GM23338 (cell line): Measurements from ENCODE around the gene SHISA9. TPM values are rescaled to one million over a fixed set of nuclear protein-coding genes. Genes with fewer than 3 reads are reported as not detected.

ENCODE experiments used
- ATAC-seq: fragments of 200-7000 bp; cut with Tn5 transposase; 3 replicates; pipeline ENCODE4 v1.9.1; 2020
- DNase-seq: peaks from one replicate; pipeline ENCODE4 v3.0.0-alpha.2; 2015; ENCODE audit warnings: low spot score
- H2AFZ ChIP-seq: fragments of 200-600 bp; sonication (generic); 2 replicates; pipeline ENCODE4 v1.8.0; 2016; ENCODE audit warnings: antibody characterized with exemption, mild to moderate bottlenecking, moderate library complexity
- H3F3A ChIP-seq: fragments of 200-600 bp; sonication (generic); replicated peaks from 2 replicates; pipeline ENCODE4 v1.8.0; 2017; ENCODE audit warnings: antibody characterized with exemption, mixed run types, low read depth
- H3K27ac ChIP-seq: fragments of 200-600 bp; sonication (generic); 2 replicates; pipeline ENCODE4 v1.6.1; 2016; ENCODE audit warnings: low read depth
- H3K27me3 ChIP-seq: fragments of 200-600 bp; sonication (generic); 2 replicates; pipeline ENCODE4 v1.8.0; 2016; ENCODE audit warnings: mild to moderate bottlenecking, mixed run types, moderate library complexity; ENCODE audit not compliant: insufficient read depth
- H3K36me3 ChIP-seq: fragments of 200-600 bp; sonication (generic); 2 replicates; pipeline ENCODE4 v1.8.0; 2016; ENCODE audit warnings: mild to moderate bottlenecking; ENCODE audit not compliant: insufficient read depth
- H3K4me1 ChIP-seq: fragments of 200-600 bp; sonication (generic); 2 replicates; pipeline ENCODE4 v1.8.0; 2016; ENCODE audit warnings: mild to moderate bottlenecking, moderate library complexity; ENCODE audit not compliant: insufficient read depth
- H3K4me2 ChIP-seq: fragments of 200-600 bp; sonication (generic); 2 replicates; pipeline ENCODE4 v1.7.1; 2017; ENCODE audit warnings: mixed run types
- H3K4me3 ChIP-seq: fragments of 200-600 bp; sonication (generic); 2 replicates; pipeline ENCODE4 v1.6.1; 2016; ENCODE audit warnings: mixed run types
- H3K79me2 ChIP-seq: fragments of 200-600 bp; sonication (generic); replicated peaks from 2 replicates; pipeline ENCODE4 v1.8.0; 2017; ENCODE audit warnings: mild to moderate bottlenecking; ENCODE audit not compliant: insufficient read depth
- H3K9me2 ChIP-seq: fragments of 200-600 bp; sonication (generic); 2 replicates; pipeline ENCODE4 v1.8.0; 2017; ENCODE audit not compliant: insufficient read depth
- H4K20me1 ChIP-seq: fragments of 200-600 bp; sonication (generic); replicated peaks from 2 replicates; pipeline ENCODE4 v1.8.0; 2017; ENCODE audit warnings: mild to moderate bottlenecking; ENCODE audit not compliant: insufficient read depth
- H3K27ac Mint-ChIP-seq: 2 replicates; pipeline ENCODE4 v1.8.0; 2020; ENCODE audit warnings: inconsistent platforms, mild to moderate bottlenecking, moderate library complexity, mixed read lengths
- H3K27me3 Mint-ChIP-seq: 3 replicates; pipeline ENCODE4 v1.8.0; 2022; ENCODE audit warnings: low read depth, mild to moderate bottlenecking, moderate library complexity, mixed read lengths, inconsistent platforms; ENCODE audit not compliant: insufficient read depth, poor library complexity
- H3K36me3 Mint-ChIP-seq: 3 replicates; pipeline ENCODE4 v1.8.0; 2021; ENCODE audit warnings: low read depth, mild to moderate bottlenecking, inconsistent platforms, moderate library complexity, mixed read lengths
- H3K4me1 Mint-ChIP-seq: 3 replicates; pipeline ENCODE4 v1.8.0; 2020; ENCODE audit warnings: mild to moderate bottlenecking, inconsistent platforms, mixed read lengths
- H3K4me3 Mint-ChIP-seq: 3 replicates; pipeline ENCODE4 v1.8.0; 2021; ENCODE audit warnings: moderate library complexity, mild to moderate bottlenecking, inconsistent platforms, mixed read lengths
- H3K9me3 Mint-ChIP-seq: 3 replicates; pipeline ENCODE4 v1.8.0; 2020; ENCODE audit warnings: moderate library complexity, mild to moderate bottlenecking, inconsistent platforms, mixed read lengths
- EZH2phosphoT487 ChIP-seq: fragments of 200-600 bp; sonication (generic); IDR thresholded peaks from one replicate; pipeline ENCODE4 v1.8.1; 2018; ENCODE audit warnings: antibody characterized with exemption; ENCODE audit not compliant: unreplicated experiment
- JUNB ChIP-seq: IDR thresholded peaks from one replicate; pipeline ENCODE4 v1.6.1; 2016; ENCODE audit warnings: antibody characterized with exemption; ENCODE audit not compliant: unreplicated experiment
- POLR2AphosphoS5 ChIP-seq: IDR thresholded peaks from 2 replicates; pipeline ENCODE4 v1.6.1; 2016; ENCODE audit warnings: antibody characterized with exemption, low read depth
- ZNF114 ChIP-seq: fragments of 250-450 bp; sonication (Bioruptor Pico); IDR thresholded peaks from 2 replicates; pipeline ENCODE4 v1.5.0; 2020; ENCODE audit warnings: mild to moderate bottlenecking, moderate library complexity
- ZNF331 ChIP-seq: fragments of 250-450 bp; sonication (Bioruptor Pico); IDR thresholded peaks from 2 replicates; pipeline ENCODE4 v1.5.0; 2020; ENCODE audit warnings: low read depth, mild to moderate bottlenecking, moderate library complexity
- polyA plus RNA-seq: library from polyadenylated mRNA; unstranded; fragments of >200 nt; fragmentation: Nextera tagmentation; extraction: Ambion mirVana; gene quantifications from 2 replicates; pipeline ENCODE4 v1.2.1, GENCODE V29; 2016
- total RNA-seq: library from RNA; depleted of rRNA; stranded (reverse); fragments of >200 nt; shearing (Covaris generic); gene quantifications from 2 replicates; pipeline ENCODE4 v1.2.3, GENCODE V29; 2014
- TF ChIP-seq, protein P1 (sequence below), 2 experiments: fragments of 200-600 bp in 1 of 2; sonication (generic) in 1 of 2; conservative IDR thresholded peaks; 2 replicates each; pipeline versions ENCODE4 v1.5.1 to v1.6.1; 2016 to 2017; ENCODE audit warnings: antibody characterized with exemption in 2 of 2, low read depth in 2 of 2, mild to moderate bottlenecking in 2 of 2, moderate library complexity in 1 of 2
- TF ChIP-seq, protein P2 (sequence below): IDR thresholded peaks from 2 replicates; pipeline ENCODE4 v1.6.1; 2016; ENCODE audit warnings: antibody characterized with exemption
- TF ChIP-seq, protein P3 (sequence below): IDR thresholded peaks from one replicate; pipeline ENCODE4 v1.6.1; 2018; ENCODE audit warnings: antibody characterized with exemption; ENCODE audit not compliant: unreplicated experiment

Gene SHISA9
- total and polyA plus RNA-seq, 2 experiments from 2014 or later: 10.4 to 45.6 TPM

DNA sequence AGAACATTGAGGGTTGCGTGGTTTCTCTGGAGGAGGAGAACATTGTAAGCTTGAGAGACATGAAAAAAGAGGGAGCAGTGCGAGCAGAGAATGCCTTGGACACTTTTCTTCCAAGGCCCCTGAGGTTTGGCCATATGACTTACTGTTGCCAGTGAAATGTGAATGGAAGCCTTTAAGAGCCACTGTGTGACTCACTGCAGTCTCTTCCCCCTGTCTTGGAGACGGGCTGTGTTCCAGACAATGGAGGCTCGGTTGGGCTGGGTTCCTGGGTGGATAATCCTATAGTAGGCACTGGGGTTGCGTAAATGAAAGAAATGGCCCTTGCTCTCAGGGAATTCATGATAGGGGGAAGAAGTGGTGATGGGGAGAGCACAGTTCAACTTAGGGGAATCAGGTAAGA is 75.5 kb downstream of the SHISA9 start:
- Histone ChIP-seq H3F3A (no peaks in the 10 kb centered on the region), H3K4me2 (no peak overlapping the region), H3K4me3 (no peak overlapping the region), H3K9me2 (peaks cover 9% of the 10 kb centered on the region), H3K27me3 (no peaks in the 10 kb centered on the region), H3K36me3 (no peaks in the 10 kb centered on the region), H4K20me1 (peaks cover 6% of the 10 kb centered on the region; the same call in 1 of the 2 replicates), H3K27ac (no peak overlapping the region), H2AFZ (no peak overlapping the region), H3K79me2 (peaks cover 62% of the 10 kb centered on the region), H3K4me1 (peaks cover 9% of the 10 kb centered on the region)
- Mint-ChIP-seq H3K27me3 (peaks cover 6% of the 10 kb centered on the region), H3K36me3 (peaks cover 22% of the 10 kb centered on the region), H3K4me3 (no peak overlapping the region), H3K9me3 (peaks cover 14% of the 10 kb centered on the region), H3K27ac (no peak overlapping the region), H3K4me1 (peaks cover 21% of the 10 kb centered on the region)
- TF ChIP-seq, protein P1, sequence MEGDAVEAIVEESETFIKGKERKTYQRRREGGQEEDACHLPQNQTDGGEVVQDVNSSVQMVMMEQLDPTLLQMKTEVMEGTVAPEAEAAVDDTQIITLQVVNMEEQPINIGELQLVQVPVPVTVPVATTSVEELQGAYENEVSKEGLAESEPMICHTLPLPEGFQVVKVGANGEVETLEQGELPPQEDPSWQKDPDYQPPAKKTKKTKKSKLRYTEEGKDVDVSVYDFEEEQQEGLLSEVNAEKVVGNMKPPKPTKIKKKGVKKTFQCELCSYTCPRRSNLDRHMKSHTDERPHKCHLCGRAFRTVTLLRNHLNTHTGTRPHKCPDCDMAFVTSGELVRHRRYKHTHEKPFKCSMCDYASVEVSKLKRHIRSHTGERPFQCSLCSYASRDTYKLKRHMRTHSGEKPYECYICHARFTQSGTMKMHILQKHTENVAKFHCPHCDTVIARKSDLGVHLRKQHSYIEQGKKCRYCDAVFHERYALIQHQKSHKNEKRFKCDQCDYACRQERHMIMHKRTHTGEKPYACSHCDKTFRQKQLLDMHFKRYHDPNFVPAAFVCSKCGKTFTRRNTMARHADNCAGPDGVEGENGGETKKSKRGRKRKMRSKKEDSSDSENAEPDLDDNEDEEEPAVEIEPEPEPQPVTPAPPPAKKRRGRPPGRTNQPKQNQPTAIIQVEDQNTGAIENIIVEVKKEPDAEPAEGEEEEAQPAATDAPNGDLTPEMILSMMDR (conservative IDR thresholded peaks at IDR 0.05; ENCODE audit: low read depth in 2 of 2): no peak
- no peak for TF ChIP-seq EZH2phosphoT487
- TF ChIP-seq ZNF114 (CRISPR knock-in tag): no peak
- TF ChIP-seq, protein P2, sequence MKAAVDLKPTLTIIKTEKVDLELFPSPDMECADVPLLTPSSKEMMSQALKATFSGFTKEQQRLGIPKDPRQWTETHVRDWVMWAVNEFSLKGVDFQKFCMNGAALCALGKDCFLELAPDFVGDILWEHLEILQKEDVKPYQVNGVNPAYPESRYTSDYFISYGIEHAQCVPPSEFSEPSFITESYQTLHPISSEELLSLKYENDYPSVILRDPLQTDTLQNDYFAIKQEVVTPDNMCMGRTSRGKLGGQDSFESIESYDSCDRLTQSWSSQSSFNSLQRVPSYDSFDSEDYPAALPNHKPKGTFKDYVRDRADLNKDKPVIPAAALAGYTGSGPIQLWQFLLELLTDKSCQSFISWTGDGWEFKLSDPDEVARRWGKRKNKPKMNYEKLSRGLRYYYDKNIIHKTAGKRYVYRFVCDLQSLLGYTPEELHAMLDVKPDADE: no peak
- TF ChIP-seq, protein P3, sequence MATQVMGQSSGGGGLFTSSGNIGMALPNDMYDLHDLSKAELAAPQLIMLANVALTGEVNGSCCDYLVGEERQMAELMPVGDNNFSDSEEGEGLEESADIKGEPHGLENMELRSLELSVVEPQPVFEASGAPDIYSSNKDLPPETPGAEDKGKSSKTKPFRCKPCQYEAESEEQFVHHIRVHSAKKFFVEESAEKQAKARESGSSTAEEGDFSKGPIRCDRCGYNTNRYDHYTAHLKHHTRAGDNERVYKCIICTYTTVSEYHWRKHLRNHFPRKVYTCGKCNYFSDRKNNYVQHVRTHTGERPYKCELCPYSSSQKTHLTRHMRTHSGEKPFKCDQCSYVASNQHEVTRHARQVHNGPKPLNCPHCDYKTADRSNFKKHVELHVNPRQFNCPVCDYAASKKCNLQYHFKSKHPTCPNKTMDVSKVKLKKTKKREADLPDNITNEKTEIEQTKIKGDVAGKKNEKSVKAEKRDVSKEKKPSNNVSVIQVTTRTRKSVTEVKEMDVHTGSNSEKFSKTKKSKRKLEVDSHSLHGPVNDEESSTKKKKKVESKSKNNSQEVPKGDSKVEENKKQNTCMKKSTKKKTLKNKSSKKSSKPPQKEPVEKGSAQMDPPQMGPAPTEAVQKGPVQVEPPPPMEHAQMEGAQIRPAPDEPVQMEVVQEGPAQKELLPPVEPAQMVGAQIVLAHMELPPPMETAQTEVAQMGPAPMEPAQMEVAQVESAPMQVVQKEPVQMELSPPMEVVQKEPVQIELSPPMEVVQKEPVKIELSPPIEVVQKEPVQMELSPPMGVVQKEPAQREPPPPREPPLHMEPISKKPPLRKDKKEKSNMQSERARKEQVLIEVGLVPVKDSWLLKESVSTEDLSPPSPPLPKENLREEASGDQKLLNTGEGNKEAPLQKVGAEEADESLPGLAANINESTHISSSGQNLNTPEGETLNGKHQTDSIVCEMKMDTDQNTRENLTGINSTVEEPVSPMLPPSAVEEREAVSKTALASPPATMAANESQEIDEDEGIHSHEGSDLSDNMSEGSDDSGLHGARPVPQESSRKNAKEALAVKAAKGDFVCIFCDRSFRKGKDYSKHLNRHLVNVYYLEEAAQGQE: no peak
- no peak for TF ChIP-seq ZNF331 (CRISPR knock-in tag)
- no peak for DNase-seq
- ATAC-seq: peak; percentile 36; the same call in 2 of the 3 replicates

DNA sequence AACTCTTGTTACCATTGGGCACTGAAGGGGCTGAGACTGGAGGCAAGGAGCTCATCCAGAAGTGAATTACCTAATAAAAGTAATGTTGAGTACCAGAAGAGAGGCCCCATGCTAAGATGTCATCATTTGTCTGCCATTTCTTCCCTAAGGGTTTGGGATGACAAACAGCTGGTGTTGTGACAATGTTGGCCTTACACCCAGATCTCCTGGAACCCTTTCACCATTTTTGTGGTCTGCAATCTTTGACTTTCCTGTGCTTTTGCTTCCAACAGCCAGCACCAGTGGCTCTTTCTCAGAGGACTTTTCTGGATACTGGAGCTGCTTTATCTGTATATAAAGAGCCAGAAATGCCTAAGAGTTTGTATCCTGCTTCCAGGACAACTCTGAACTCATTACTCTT is 84.1 kb downstream of the SHISA9 start:
- TF ChIP-seq, protein P1 (conservative IDR thresholded peaks at IDR 0.05; ENCODE audit: low read depth in 2 of 2): no peak
- TF ChIP-seq EZH2phosphoT487 (no peak), JUNB (no peak), POLR2AphosphoS5 (no peak), ZNF114 (CRISPR knock-in tag) (no peak)
- TF ChIP-seq, protein P2: no peak
- peaks cover 25% of the 10 kb centered on the region for H3K9me3 Mint-ChIP-seq
- no peak for ATAC-seq

More for the DNA sequence above, 84.1 kb downstream of the SHISA9 start:
- Histone ChIP-seq H3F3A (no peaks in the 10 kb centered on the region; the same call in 1 of the 2 replicates), H3K27ac (no peak overlapping the region), H4K20me1 (peaks cover 10% of the 10 kb centered on the region), H3K9me2 (peaks cover 23% of the 10 kb centered on the region), H3K4me2 (no peak overlapping the region), H3K36me3 (no peaks in the 10 kb centered on the region), H3K27me3 (no peaks in the 10 kb centered on the region), H3K4me3 (no peak overlapping the region), H3K79me2 (peaks cover 69% of the 10 kb centered on the region), H3K4me1 (peaks cover 9% of the 10 kb centered on the region; the same call in 1 of the 2 replicates), H2AFZ (no peak overlapping the region)
- Mint-ChIP-seq H3K27ac (no peak overlapping the region), H3K4me3 (no peak overlapping the region), H3K4me1 (peaks cover 2% of the 10 kb centered on the region; the same call in 2 of the 3 replicates), H3K36me3 (peaks cover 41% of the 10 kb centered on the region), H3K27me3 (peaks cover 2% of the 10 kb centered on the region)
- DNase-seq: no peak
